Measurements from ENCODE around the gene HDAC4. TPM values are rescaled to one million over a fixed set of nuclear protein-coding genes. Genes with fewer than 3 reads are reported as not detected.

HDAC4 gene
- total and polyA plus RNA-seq, 4 donors = 2.9 to 37.2 (median 4.4) TPM

DNA sequence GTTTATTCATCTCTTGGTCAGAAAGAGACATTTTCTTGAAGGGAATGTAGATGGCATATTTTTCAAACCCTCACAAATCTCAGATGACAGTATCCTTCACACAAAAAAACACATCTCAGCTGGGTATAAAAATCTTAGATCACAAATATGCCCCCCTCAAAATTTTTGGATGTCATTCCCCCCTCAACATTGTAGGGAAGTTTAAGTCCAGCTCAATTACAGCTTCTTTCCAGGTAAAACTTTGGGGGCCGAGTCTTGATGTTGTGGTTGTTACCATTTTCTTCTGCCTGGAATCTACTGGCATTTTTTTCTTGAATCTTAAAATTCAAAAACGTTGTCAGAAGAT, 46.1 kb downstream of the HDAC4 start (continued):
- TF ChIP-seq JUND (IDR thresholded peaks at IDR 0.05) = no peak

- peaks cover 3 to 20% (median 15%) of the 10 kb centered on the region in 4 donors for H3K4me1 ChIP-seq (ENCODE audit: control insufficient read depth in 4 of 4, insufficient read depth in 4 of 4, low read length in 3 of 4)
- peaks cover 0 to 22% (median 1%) of the 10 kb centered on the region in 4 donors for H3K36me3 ChIP-seq (ENCODE audit: control insufficient read depth in 4 of 4, insufficient read depth in 3 of 4, low read depth in 1 of 4, low read length in 3 of 4)
- H3K4me3 ChIP-seq (ENCODE audit: low read depth in 1 of 3, low read length in 3 of 3) = no peak overlapping the region
- H3K9ac ChIP-seq (ENCODE audit: low read depth in 1 of 2, low read length in 2 of 2) = no peak overlapping the region
- TF ChIP-seq GABPA (IDR thresholded peaks at IDR 0.05 in 1 of 2, conservative IDR thresholded peaks at IDR 0.05 in 1 of 2) = no peak
- TF ChIP-seq, protein P1, sequence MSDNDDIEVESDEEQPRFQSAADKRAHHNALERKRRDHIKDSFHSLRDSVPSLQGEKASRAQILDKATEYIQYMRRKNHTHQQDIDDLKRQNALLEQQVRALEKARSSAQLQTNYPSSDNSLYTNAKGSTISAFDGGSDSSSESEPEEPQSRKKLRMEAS (IDR thresholded peaks at IDR 0.05) = no peak
- no peak for TF ChIP-seq RAD21 (IDR thresholded peaks at IDR 0.05)
- TF ChIP-seq REST (IDR thresholded peaks at IDR 0.05) = no peak
- no peak for TF ChIP-seq HNF4A (conservative IDR thresholded peaks at IDR 0.05)
- TF ChIP-seq, protein P2, sequence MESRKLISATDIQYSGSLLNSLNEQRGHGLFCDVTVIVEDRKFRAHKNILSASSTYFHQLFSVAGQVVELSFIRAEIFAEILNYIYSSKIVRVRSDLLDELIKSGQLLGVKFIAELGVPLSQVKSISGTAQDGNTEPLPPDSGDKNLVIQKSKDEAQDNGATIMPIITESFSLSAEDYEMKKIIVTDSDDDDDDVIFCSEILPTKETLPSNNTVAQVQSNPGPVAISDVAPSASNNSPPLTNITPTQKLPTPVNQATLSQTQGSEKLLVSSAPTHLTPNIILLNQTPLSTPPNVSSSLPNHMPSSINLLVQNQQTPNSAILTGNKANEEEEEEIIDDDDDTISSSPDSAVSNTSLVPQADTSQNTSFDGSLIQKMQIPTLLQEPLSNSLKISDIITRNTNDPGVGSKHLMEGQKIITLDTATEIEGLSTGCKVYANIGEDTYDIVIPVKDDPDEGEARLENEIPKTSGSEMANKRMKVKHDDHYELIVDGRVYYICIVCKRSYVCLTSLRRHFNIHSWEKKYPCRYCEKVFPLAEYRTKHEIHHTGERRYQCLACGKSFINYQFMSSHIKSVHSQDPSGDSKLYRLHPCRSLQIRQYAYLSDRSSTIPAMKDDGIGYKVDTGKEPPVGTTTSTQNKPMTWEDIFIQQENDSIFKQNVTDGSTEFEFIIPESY (IDR thresholded peaks at IDR 0.05) = no peak
- no peak for TF ChIP-seq EGR1 (IDR thresholded peaks at IDR 0.05; ENCODE audit: low read depth in 2 of 2)
- no peaks in the 10 kb centered on the region for H3K27me3 ChIP-seq (ENCODE audit: control insufficient read depth in 4 of 4, insufficient read depth in 4 of 4, low read length in 3 of 4)
- no peaks in the 10 kb centered on the region for H3K9me3 ChIP-seq (ENCODE audit: control insufficient read depth in 4 of 4, low read length in 3 of 4)
- H3K27ac ChIP-seq (ENCODE audit: low read depth in 1 of 2, low read length in 2 of 2) = no peak overlapping the region
- no peak for DNase-seq (ENCODE audit: low spot score)
- WGBS = 96% methylated on average over 7 of the region's 7 CpGs
Measured at GRCh38 chr2:239354132-239354790, 46.6 kb downstream of the HDAC4 start.

DNA sequence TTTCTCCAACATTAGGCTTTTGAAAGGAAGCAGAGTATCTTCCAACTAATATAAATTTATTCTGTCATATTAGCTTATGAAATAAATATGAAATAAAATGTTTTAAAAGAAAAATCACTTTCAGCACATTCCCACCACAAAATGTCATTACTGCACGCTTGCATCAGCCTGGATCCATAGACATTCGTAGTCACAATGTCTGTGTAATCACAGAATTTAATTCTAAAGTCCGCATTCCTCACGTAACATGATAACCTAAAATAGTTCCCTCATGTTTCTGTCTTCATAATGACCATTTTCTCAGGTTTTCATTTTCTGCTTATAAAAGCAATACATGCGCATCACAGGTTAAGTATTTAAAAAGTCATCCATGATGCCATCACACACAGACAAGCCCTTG, 47.1 kb downstream of the HDAC4 start:
- Histone ChIP-seq H3K9me3 (ENCODE audit: control insufficient read depth in 4 of 4, low read length in 3 of 4) (no peaks in the 10 kb centered on the region), H3K4me1 (ENCODE audit: control insufficient read depth in 4 of 4, insufficient read depth in 4 of 4, low read length in 3 of 4) (peaks cover 3 to 20% (median 15%) of the 10 kb centered on the region in 4 donors), H3K27me3 (ENCODE audit: control insufficient read depth in 4 of 4, insufficient read depth in 4 of 4, low read length in 3 of 4) (no peaks in the 10 kb centered on the region), H3K27ac (ENCODE audit: low read depth in 1 of 2, low read length in 2 of 2) (no peak overlapping the region), H3K4me3 (ENCODE audit: low read depth in 1 of 3, low read length in 3 of 3) (no peak overlapping the region), H3K9ac (ENCODE audit: low read depth in 1 of 2, low read length in 2 of 2) (no peak overlapping the region), H3K36me3 (ENCODE audit: control insufficient read depth in 4 of 4, insufficient read depth in 3 of 4, low read depth in 1 of 4, low read length in 3 of 4) (peaks cover 0 to 22% (median 1%) of the 10 kb centered on the region in 4 donors)
- TF ChIP-seq FOXA1 (IDR thresholded peaks at IDR 0.05) (no peak), HNF4A (conservative IDR thresholded peaks at IDR 0.05) (no peak), NR2F2 (IDR thresholded peaks at IDR 0.05) (no peak), RAD21 (IDR thresholded peaks at IDR 0.05) (no peak), CTCF (IDR thresholded peaks at IDR 0.05; ENCODE audit: low read depth, low read length, missing input control) (no peak), TAF1 (conservative IDR thresholded peaks at IDR 0.05) (no peak), GABPA (IDR thresholded peaks at IDR 0.05 in 1 of 2, conservative IDR thresholded peaks at IDR 0.05 in 1 of 2) (no peak), HNF4G (IDR thresholded peaks at IDR 0.05) (no peak), REST (IDR thresholded peaks at IDR 0.05) (no peak), SP1 (IDR thresholded peaks at IDR 0.05) (no peak)
- TF ChIP-seq, protein P2 (IDR thresholded peaks at IDR 0.05) = no peak
- no peak for DNase-seq (ENCODE audit: low spot score)
- 95% methylated on average over 5 of the region's 5 CpGs for WGBS
